ENCODE data around the gene SOX21.
"Not testable (repeated sequence)": the region's sequence is repeated elsewhere in the genome, so short reads cannot be mapped to it uniquely, and the experiment has no call there.

DNA sequence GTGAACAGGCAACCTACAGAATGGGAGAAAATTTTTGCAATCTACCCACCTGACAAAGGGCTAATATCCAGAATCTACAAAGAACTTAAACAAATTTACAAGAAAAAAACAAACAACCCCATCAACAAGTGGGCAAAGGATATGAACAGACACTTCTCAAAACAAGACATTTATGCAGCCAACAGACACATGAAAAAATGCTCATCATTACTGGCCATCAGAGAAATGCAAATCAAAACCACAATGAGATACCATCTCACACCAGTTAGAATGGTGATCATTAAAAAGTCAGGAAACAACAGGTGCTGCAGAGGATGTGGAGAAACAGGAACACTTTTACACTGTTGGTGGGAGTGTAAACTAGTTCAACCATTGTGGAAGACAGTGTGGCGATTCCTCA lies 17.6 kb upstream of the SOX21 start:
- TF ChIP-seq, protein P1, sequence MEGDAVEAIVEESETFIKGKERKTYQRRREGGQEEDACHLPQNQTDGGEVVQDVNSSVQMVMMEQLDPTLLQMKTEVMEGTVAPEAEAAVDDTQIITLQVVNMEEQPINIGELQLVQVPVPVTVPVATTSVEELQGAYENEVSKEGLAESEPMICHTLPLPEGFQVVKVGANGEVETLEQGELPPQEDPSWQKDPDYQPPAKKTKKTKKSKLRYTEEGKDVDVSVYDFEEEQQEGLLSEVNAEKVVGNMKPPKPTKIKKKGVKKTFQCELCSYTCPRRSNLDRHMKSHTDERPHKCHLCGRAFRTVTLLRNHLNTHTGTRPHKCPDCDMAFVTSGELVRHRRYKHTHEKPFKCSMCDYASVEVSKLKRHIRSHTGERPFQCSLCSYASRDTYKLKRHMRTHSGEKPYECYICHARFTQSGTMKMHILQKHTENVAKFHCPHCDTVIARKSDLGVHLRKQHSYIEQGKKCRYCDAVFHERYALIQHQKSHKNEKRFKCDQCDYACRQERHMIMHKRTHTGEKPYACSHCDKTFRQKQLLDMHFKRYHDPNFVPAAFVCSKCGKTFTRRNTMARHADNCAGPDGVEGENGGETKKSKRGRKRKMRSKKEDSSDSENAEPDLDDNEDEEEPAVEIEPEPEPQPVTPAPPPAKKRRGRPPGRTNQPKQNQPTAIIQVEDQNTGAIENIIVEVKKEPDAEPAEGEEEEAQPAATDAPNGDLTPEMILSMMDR (IDR thresholded peaks at IDR 0.05; ENCODE audit: low read length), result not testable (repeated sequence)
- TF ChIP-seq EZH2 (IDR thresholded peaks at IDR 0.05; ENCODE audit: borderline replicate concordance, low read length), result not testable (repeated sequence)
